Pancreas (tissue), 10 donors: ENCODE results near the gene TEF. TPM values are rescaled to one million over a fixed set of nuclear protein-coding genes. Genes with fewer than 3 reads are reported as not detected.

Experiments used
- ATAC-seq, 4 donors: fragments of 200-7000 bp; cut with Tn5 transposase; one replicate each; pipeline versions ENCODE4 v1.8.0 to v1.9.1; 2020; ENCODE audit warnings: mild to moderate bottlenecking in 4 of 4, moderate library complexity in 4 of 4
- DNase-seq, 6 donors: peaks; one replicate each; pipeline ENCODE4 v3.0.0-alpha.2; 2020
- FAIRE-seq: peaks from 2 replicates; lab custom pipeline; 2012; peaks lifted over from hg19 to GRCh38; lab: Jason Lieb, UNC
- H3K27ac ChIP-seq, 4 donors: fragments of 200-600 bp; sonication (generic); 1 replicate in 3 of 4; 2 replicates in 1 of 4; pipeline versions ENCODE4 v1.5.0 to v1.8.0; 2020
- H3K27me3 ChIP-seq, 4 donors: fragments of 200-600 bp; one replicate each; pipeline ENCODE4 v1.8.0; 2021
- H3K36me3 ChIP-seq, 3 donors: fragments of 200-600 bp; sonication (generic) in 1 of 3; one replicate each; pipeline versions ENCODE4 v1.5.0 to v1.8.0; 2020 to 2021
- H3K4me1 ChIP-seq, 3 donors: fragments of 200-600 bp; one replicate each; pipeline ENCODE4 v1.8.0; 2021
- H3K4me3 ChIP-seq, 4 donors: fragments of 200-600 bp; sonication (generic) in 2 of 4; one replicate each; pipeline versions ENCODE4 v1.5.0 to v1.8.0; 2020 to 2021
- H3K9me3 ChIP-seq, 4 donors: fragments of 200-600 bp; one replicate each; pipeline ENCODE4 v1.8.0; 2021
- WGBS, 2 donors: extraction: QIAGEN DNeasy Blood & Tissue Kit; methylation state at CpG; one replicate each; pipeline ENCODE4 v1.1.7; 2013; 5-methylcytosine and 5-hydroxymethylcytosine counted together
- intact Hi-C, 3 donors: fragments of 100-400 bp; cut with DNase I; formaldehyde crosslinking; loops; one replicate each; pipeline versions ENCODE4 v1.11.1 to v1.14.2; 2022
- polyA plus RNA-seq, 2 donors: library from polyadenylated mRNA; stranded (reverse); fragments of 200-250 nt; gene quantifications; one replicate each; pipeline ENCODE4 v1.2.3, GENCODE V29; 2013
- total RNA-seq, 6 donors: library from RNA; stranded (reverse); fragmentation: NEBNext Ultra II Directional in 4 of 6; extraction: Animal tissue kit (Norgen Biotek cat#: 25700) in 4 of 6; gene quantifications; one replicate each; pipeline versions ENCODE4 v1.2.1 to v1.2.4, GENCODE V29; 2021 to 2023
- TF ChIP-seq, protein P1 (sequence below), 4 donors: fragments of 200-600 bp; sonication (generic) in 3 of 4; IDR thresholded peaks; one replicate each; pipeline versions ENCODE4 v1.5.0 to v1.8.0; 2021; ENCODE audit warnings: antibody characterized with exemption in 4 of 4
- donor health status: healthy with polysubstance abuse.
- donor health status: DM: no; HTN: no; CAD: no; lungs with moderate emphysema.
- donor health status: DM: no; HTN: no; CAD: no.
- donor health status: control.
- donor health status: control.
- donor health status: Bipolar disorder and iron deficiency.
- donor health status: DM: yes; HTN: yes; CAD: no.
- donor health status: DM: no; HTN: no; CAD: no.
- donor health status: DM: no; HTN: no; CAD: no.
- donor health status: DM: yes; HTN: yes; CAD: no.

The TEF gene
- total and polyA plus RNA-seq, 8 donors, result 8.3 to 19.6 (median 17.6) TPM

DNA sequence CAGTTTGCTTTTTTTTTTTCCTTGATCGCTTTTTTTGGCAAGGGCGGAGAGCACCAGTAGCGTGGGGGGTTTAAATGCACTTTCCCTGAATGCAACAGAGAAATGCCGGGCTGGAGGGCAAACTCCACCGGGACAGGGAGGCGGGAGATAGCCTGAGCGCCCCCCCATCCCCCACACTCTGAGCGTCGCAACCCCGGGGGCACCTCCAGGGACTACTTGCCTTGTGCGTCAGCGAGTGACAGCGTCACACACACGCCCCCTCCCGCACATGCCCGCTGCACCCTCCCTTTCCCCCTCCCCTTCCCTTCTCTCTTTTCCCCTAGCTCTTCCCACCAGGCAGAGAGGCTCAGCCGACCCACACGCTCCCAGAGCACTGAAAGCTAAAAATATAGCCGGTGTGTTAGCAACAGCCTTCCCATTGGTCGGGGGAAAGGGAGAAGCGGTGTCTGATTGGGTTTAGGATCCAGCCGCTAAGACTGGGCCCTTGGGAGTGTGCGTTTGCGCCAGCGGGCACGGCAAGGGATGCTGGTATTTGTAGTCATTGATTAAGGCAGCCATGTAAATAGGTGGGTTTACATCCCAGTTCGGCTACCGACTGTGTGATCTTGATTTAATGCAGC is 66.6 kb downstream of the TEF start:
- FAIRE-seq, result peak; percentile 98
- 0% methylated on average over 28 of the region's 28 CpGs for WGBS, 2 donors

More for the DNA sequence above, 66.6 kb downstream of the TEF start:
- Histone ChIP-seq H3K4me1 (peaks cover under 1 to 5% (median 5%) of the 10 kb centered on the region in 3 donors), H3K9me3 (no peaks in the 10 kb centered on the region), H3K27ac (peak overlapping the region; percentile 96 to 100 (median 99)), H3K4me3 (peak overlapping the region; percentile 65 to 98 (median 91)), H3K27me3 (no peaks in the 10 kb centered on the region), H3K36me3 (no peaks in the 10 kb centered on the region)
- intact Hi-C loops, result loop anchor here in 1 of 3 donors (5.0 kb wide), 1 partner anchor 41 kb away; no protein-coding TSS in a partner anchor
- DNase-seq (peak; percentile 89 to 97 (median 96)), ATAC-seq (peak; percentile 63 to 76 (median 70))
- TF ChIP-seq, protein P1, sequence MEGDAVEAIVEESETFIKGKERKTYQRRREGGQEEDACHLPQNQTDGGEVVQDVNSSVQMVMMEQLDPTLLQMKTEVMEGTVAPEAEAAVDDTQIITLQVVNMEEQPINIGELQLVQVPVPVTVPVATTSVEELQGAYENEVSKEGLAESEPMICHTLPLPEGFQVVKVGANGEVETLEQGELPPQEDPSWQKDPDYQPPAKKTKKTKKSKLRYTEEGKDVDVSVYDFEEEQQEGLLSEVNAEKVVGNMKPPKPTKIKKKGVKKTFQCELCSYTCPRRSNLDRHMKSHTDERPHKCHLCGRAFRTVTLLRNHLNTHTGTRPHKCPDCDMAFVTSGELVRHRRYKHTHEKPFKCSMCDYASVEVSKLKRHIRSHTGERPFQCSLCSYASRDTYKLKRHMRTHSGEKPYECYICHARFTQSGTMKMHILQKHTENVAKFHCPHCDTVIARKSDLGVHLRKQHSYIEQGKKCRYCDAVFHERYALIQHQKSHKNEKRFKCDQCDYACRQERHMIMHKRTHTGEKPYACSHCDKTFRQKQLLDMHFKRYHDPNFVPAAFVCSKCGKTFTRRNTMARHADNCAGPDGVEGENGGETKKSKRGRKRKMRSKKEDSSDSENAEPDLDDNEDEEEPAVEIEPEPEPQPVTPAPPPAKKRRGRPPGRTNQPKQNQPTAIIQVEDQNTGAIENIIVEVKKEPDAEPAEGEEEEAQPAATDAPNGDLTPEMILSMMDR (IDR thresholded peaks at IDR 0.05), result no peak

Other genes with a start within 250 kb of the TEF start
- gene L3MBTL2, start 176.6 kb upstream of the TEF start, total RNA-seq, result 10 to 100 TPM in 2 of 6 donors, 1 to 10 TPM in 4; 7.9 to 13.2 (median 9.4) TPM
- gene L3MBTL2, start 176.6 kb upstream of the TEF start, polyA plus RNA-seq, result 10 to 100 TPM; 11.9 to 15.9 TPM
- 1 to 10 TPM in 5 of 6 donors, under 1 TPM in 1; 0.95 to 3.1 (median 1.6) TPM for gene CHADL, start 141.0 kb upstream of the TEF start, total RNA-seq
- 1 to 10 TPM; 4.5 to 4.9 TPM for gene CHADL, start 141.0 kb upstream of the TEF start, polyA plus RNA-seq
- 10 to 100 TPM; 26.8 to 42.2 (median 30.6) TPM for gene RANGAP1, start 95.8 kb upstream of the TEF start, total RNA-seq
- 10 to 100 TPM; 68.2 to 87.9 TPM for gene RANGAP1, start 95.8 kb upstream of the TEF start, polyA plus RNA-seq
- gene ZC3H7B, start 80.4 kb upstream of the TEF start, total RNA-seq, result 10 to 100 TPM; 20.9 to 46.8 (median 27.0) TPM
- gene ZC3H7B, start 80.4 kb upstream of the TEF start, polyA plus RNA-seq, result 10 to 100 TPM; 24.7 to 36.3 TPM
- gene TOB2, start 64.9 kb downstream of the TEF start, total RNA-seq, result 10 to 100 TPM; 11.0 to 30.5 (median 19.9) TPM
- 10 to 100 TPM; 12.6 to 15.9 TPM for gene TOB2, start 64.9 kb downstream of the TEF start, polyA plus RNA-seq
- 10 to 100 TPM in 5 of 6 donors, 1 to 10 TPM in 1; 8.8 to 18.6 (median 16.2) TPM for gene PHF5A, start 86.8 kb downstream of the TEF start, total RNA-seq
- gene PHF5A, start 86.8 kb downstream of the TEF start, polyA plus RNA-seq, result 10 to 100 TPM; 22.1 to 29.7 TPM
- gene ACO2, start 87.2 kb downstream of the TEF start, total RNA-seq, result 10 to 100 TPM; 34.2 to 53.1 (median 40.8) TPM
- 10 to 100 TPM; 19.2 to 33.2 TPM for gene ACO2, start 87.2 kb downstream of the TEF start, polyA plus RNA-seq
- gene POLR3H, start 162.5 kb downstream of the TEF start, total RNA-seq, result 10 to 100 TPM; 11.0 to 18.9 (median 13.9) TPM
- 10 to 100 TPM; 14.8 to 22.0 TPM for gene POLR3H, start 162.5 kb downstream of the TEF start, polyA plus RNA-seq
- 10 to 100 TPM in 3 of 6 donors, 1 to 10 TPM in 3; 1.4 to 22.8 (median 11.4) TPM for gene CSDC2, start 179.1 kb downstream of the TEF start, total RNA-seq
- 10 to 100 TPM in 1 of 2 donors, 1 to 10 TPM in 1; 8.6 to 50.9 TPM for gene CSDC2, start 179.1 kb downstream of the TEF start, polyA plus RNA-seq
- gene PMM1, start 207.9 kb downstream of the TEF start, total RNA-seq, result 10 to 100 TPM; 10.3 to 26.6 (median 20.2) TPM
- gene PMM1, start 207.9 kb downstream of the TEF start, polyA plus RNA-seq, result 10 to 100 TPM; 26.4 to 69.2 TPM
- gene DESI1, start 239.1 kb downstream of the TEF start, total RNA-seq, result 10 to 100 TPM in 3 of 6 donors, 1 to 10 TPM in 3; 8.2 to 14.8 (median 10.3) TPM
- gene DESI1, start 239.1 kb downstream of the TEF start, polyA plus RNA-seq, result 1 to 10 TPM; 9.5 to 9.6 TPM
- 10 to 100 TPM; 49.8 to 85.4 (median 76.1) TPM for gene XRCC6, start 239.4 kb downstream of the TEF start, total RNA-seq
- gene XRCC6, start 239.4 kb downstream of the TEF start, polyA plus RNA-seq, result 10 to 100 TPM; 51.5 to 86.4 TPM